ENCODE data around the gene LRRC7.

- TF ChIP-seq, protein P1, sequence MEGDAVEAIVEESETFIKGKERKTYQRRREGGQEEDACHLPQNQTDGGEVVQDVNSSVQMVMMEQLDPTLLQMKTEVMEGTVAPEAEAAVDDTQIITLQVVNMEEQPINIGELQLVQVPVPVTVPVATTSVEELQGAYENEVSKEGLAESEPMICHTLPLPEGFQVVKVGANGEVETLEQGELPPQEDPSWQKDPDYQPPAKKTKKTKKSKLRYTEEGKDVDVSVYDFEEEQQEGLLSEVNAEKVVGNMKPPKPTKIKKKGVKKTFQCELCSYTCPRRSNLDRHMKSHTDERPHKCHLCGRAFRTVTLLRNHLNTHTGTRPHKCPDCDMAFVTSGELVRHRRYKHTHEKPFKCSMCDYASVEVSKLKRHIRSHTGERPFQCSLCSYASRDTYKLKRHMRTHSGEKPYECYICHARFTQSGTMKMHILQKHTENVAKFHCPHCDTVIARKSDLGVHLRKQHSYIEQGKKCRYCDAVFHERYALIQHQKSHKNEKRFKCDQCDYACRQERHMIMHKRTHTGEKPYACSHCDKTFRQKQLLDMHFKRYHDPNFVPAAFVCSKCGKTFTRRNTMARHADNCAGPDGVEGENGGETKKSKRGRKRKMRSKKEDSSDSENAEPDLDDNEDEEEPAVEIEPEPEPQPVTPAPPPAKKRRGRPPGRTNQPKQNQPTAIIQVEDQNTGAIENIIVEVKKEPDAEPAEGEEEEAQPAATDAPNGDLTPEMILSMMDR (conservative IDR thresholded peaks at IDR 0.05; ENCODE audit: low read length), result no peak
- no peak for TF ChIP-seq EZH2phosphoT487 (IDR thresholded peaks at IDR 0.05; ENCODE audit: borderline replicate concordance)
Observed at GRCh38 chr1:70057500-70057899, 489.8 kb downstream of the LRRC7 start.
